K562 (cell line): ENCODE results near the gene TMEM100. TPM values are rescaled to one million over a fixed set of nuclear protein-coding genes. Genes with fewer than 3 reads are reported as not detected.

ENCODE experiments used
- ARID3B ChIP-seq: fragments of 250-450 bp; sonication (Bioruptor Pico); IDR thresholded peaks from 2 replicates; pipeline ENCODE4 v1.4.0; 2020; ENCODE audit warnings: borderline replicate concordance
- ASH1L ChIP-seq: fragments of 450-650 bp; IDR thresholded peaks from 2 replicates; pipeline ENCODE4 v1.6.1; 2018; ENCODE audit warnings: borderline replicate concordance, mild to moderate bottlenecking, low read depth; ENCODE audit not compliant: partially characterized antibody
- ATF3 ChIP-seq, 2 experiments: fragments of 450-650 bp in 1 of 2; sonication (generic) in 1 of 2; formaldehyde crosslinking in 1 of 2; IDR thresholded peaks in 1 of 2; conservative IDR thresholded peaks in 1 of 2; 2 replicates each; pipeline versions ENCODE4 v1.6.1 to v1.8.1; 2016 to 2023; ENCODE audit warnings: mild to moderate bottlenecking in 2 of 2, moderate library complexity in 2 of 2, inconsistent platforms in 1 of 2, missing genetic modification reagents in 1 of 2
- CC2D1A ChIP-seq: fragments of 450-650 bp; IDR thresholded peaks from 2 replicates; pipeline ENCODE4 v1.6.1; 2017; ENCODE audit warnings: mild to moderate bottlenecking
- DIDO1 ChIP-seq: fragments of 450-650 bp; IDR thresholded peaks from 2 replicates; pipeline ENCODE4 v1.6.1; 2016; ENCODE audit warnings: low read depth, missing biosample characterization, missing genetic modification characterization
- EP400 ChIP-seq: fragments of 450-650 bp; IDR thresholded peaks from 2 replicates; pipeline ENCODE4 v1.6.1; 2017; ENCODE audit warnings: antibody characterized with exemption, mild to moderate bottlenecking, moderate library complexity
- EWSR1 ChIP-seq: fragments of 450-650 bp; IDR thresholded peaks from 2 replicates; pipeline ENCODE4 v1.6.1; 2018; ENCODE audit warnings: borderline replicate concordance, mild to moderate bottlenecking, low read depth, moderate library complexity; ENCODE audit not compliant: partially characterized antibody
- GABPA ChIP-seq: fragments of 200-800 bp; sonication (Bioruptor generic); conservative IDR thresholded peaks from 2 replicates; pipeline ENCODE4 v1.6.1; 2016; ENCODE audit warnings: low read depth, missing genetic modification characterization, missing compliant biosample characterization
- HDAC1 ChIP-seq, 2 experiments: fragments of 450-650 bp; IDR thresholded peaks; 2 replicates each; pipeline ENCODE4 v1.6.1; 2016 to 2017; ENCODE audit warnings: inconsistent platforms in 1 of 2, mild to moderate bottlenecking in 1 of 2, moderate library complexity in 1 of 2
- SIN3A ChIP-seq, 2 experiments: fragments of 150-350 bp in 1 of 2; IDR thresholded peaks; 2 replicates each; pipeline ENCODE4 v1.6.1; 2011 to 2016; ENCODE audit warnings: borderline replicate concordance in 2 of 2, low read depth in 2 of 2, low read length in 2 of 2, mild to moderate bottlenecking in 2 of 2, moderate library complexity in 2 of 2; ENCODE audit not compliant: control insufficient read depth in 1 of 2
- STAT5B ChIP-seq: fragments of 250-450 bp; sonication (Bioruptor Pico); IDR thresholded peaks from 2 replicates; pipeline ENCODE4 v1.8.0; 2021; ENCODE audit warnings: mild to moderate bottlenecking, inconsistent platforms
- ZBTB11 ChIP-seq, 3 experiments: fragments of 200-800 bp in 1 of 3; fragments of 250-450 bp in 1 of 3; fragments of 450-650 bp in 1 of 3; sonication (Bioruptor Pico) in 1 of 3; sonication (Bioruptor generic) in 1 of 3; formaldehyde crosslinking in 1 of 3; IDR thresholded peaks; 2 replicates each; pipeline versions ENCODE4 v1.6.1 to v1.8.0; 2016 to 2022; ENCODE audit warnings: mild to moderate bottlenecking in 2 of 3, missing genetic modification characterization in 2 of 3, missing compliant biosample characterization in 1 of 3, moderate library complexity in 1 of 3
- ZHX1 ChIP-seq: fragments of 150-350 bp; conservative IDR thresholded peaks from 2 replicates; pipeline ENCODE4 v1.6.1; 2014; ENCODE audit warnings: low read length
- ZNF184 ChIP-seq: sonication (generic); formaldehyde crosslinking; IDR thresholded peaks from 2 replicates; pipeline ENCODE4 v1.5.0; 2020; ENCODE audit warnings: missing genetic modification reagents
- ZNF217 ChIP-seq: sonication (generic); formaldehyde crosslinking; IDR thresholded peaks from 2 replicates; pipeline ENCODE4 v1.8.0; 2022; ENCODE audit warnings: mild to moderate bottlenecking, missing genetic modification reagents
- ZNF384 ChIP-seq: IDR thresholded peaks from 2 replicates; pipeline ENCODE4 v1.6.1; 2012; ENCODE audit warnings: low read depth, low read length, improper control_type of control experiment
- ZNF436 ChIP-seq: fragments of 250-450, 450-650 bp; sonication (Bioruptor Pico); formaldehyde crosslinking; IDR thresholded peaks from 2 replicates; pipeline ENCODE4 v1.7.0; 2020; ENCODE audit warnings: mild to moderate bottlenecking
- ZNF766 ChIP-seq: fragments of 200-800 bp; sonication (Bioruptor generic); conservative IDR thresholded peaks from 2 replicates; pipeline ENCODE4 v1.6.1; 2016; ENCODE audit warnings: missing genetic modification characterization, missing compliant biosample characterization
- polyA plus RNA-seq, 8 experiments: library from polyadenylated mRNA; depleted of rRNA in 4 of 8; stranded (reverse) in 5 of 8; unstranded in 3 of 8; fragments of >200 nt; fragmentation: Nextera tagmentation in 2 of 8; fragmentation: Illumina TruSeq in 1 of 8; extraction: Ambion mirVana in 2 of 8; extraction: Trizol in 1 of 8; gene quantifications; 2 replicates each; pipeline versions ENCODE4 v1.2.1 to v1.2.3, GENCODE V29; 2011 to 2014; ENCODE audit warnings: inconsistent platforms in 1 of 8, missing spikeins in 1 of 8
- total RNA-seq, 7 experiments: library from RNA; depleted of rRNA in 6 of 7; stranded (reverse); fragments of >200 nt in 6 of 7; fragmentation: Illumina TruSeq in 2 of 7; extraction: Trizol in 2 of 7; gene quantifications; 2 replicates each; pipeline versions ENCODE4 v1.2.1 to v1.2.3, GENCODE V29; 2011 to 2021; ENCODE audit warnings: low replicate concordance in 1 of 7

The TMEM100 gene
- total and polyA plus RNA-seq, 9 of the 15 experiments (the other 6 are each of a cell fraction or from before 2014, with no cell fraction given), result 0.12 to 0.50 (median 0.19) TPM

GRCh38 chr17:55734128-55734781 lies 11.6 kb upstream of the TMEM100 start (continued):
- no peak for TF ChIP-seq ASH1L
- TF ChIP-seq ZNF217 (CRISPR knock-in tag), result no peak
- TF ChIP-seq ZNF184 (CRISPR knock-in tag), result no peak
- TF ChIP-seq ZBTB11 (CRISPR knock-in tag; IDR thresholded peaks at IDR 0.05), result no peak
- no peak for TF ChIP-seq GABPA (tag)
- TF ChIP-seq ATF3 (IDR thresholded peaks at IDR 0.05), result peak; percentile 28; the same call in 1 of the 2 replicates
- TF ChIP-seq ATF3 (CRISPR knock-in tag; conservative IDR thresholded peaks at IDR 0.05), result no peak
- no peak for TF ChIP-seq ZNF436 (CRISPR knock-in tag)
- no peak for TF ChIP-seq STAT5B (CRISPR knock-in tag)
- no peak for TF ChIP-seq ARID3B
- no peak for TF ChIP-seq ZNF384
- TF ChIP-seq DIDO1 (tag), result no peak
- TF ChIP-seq ZNF766 (CRISPR knock-in tag), result no peak
- no peak for TF ChIP-seq SIN3A (IDR thresholded peaks at IDR 0.05; ENCODE audit: borderline replicate concordance in 2 of 2, control insufficient read depth in 1 of 2, low read depth in 2 of 2, low read length in 2 of 2)
- TF ChIP-seq EP400, result no peak
- 0 out of 2 replicates have a peak, but pooled peaks have one; percentile 27 for TF ChIP-seq CC2D1A
- 0 out of 4 replicates have a peak, but pooled peaks of 1 of the 2 experiments have one; percentile 25 for TF ChIP-seq HDAC1 (IDR thresholded peaks at IDR 0.05)
- TF ChIP-seq EWSR1, result no peak
- no peak for TF ChIP-seq ZHX1
